ENCODE results near the gene DTNB.

DTNB gene

DNA sequence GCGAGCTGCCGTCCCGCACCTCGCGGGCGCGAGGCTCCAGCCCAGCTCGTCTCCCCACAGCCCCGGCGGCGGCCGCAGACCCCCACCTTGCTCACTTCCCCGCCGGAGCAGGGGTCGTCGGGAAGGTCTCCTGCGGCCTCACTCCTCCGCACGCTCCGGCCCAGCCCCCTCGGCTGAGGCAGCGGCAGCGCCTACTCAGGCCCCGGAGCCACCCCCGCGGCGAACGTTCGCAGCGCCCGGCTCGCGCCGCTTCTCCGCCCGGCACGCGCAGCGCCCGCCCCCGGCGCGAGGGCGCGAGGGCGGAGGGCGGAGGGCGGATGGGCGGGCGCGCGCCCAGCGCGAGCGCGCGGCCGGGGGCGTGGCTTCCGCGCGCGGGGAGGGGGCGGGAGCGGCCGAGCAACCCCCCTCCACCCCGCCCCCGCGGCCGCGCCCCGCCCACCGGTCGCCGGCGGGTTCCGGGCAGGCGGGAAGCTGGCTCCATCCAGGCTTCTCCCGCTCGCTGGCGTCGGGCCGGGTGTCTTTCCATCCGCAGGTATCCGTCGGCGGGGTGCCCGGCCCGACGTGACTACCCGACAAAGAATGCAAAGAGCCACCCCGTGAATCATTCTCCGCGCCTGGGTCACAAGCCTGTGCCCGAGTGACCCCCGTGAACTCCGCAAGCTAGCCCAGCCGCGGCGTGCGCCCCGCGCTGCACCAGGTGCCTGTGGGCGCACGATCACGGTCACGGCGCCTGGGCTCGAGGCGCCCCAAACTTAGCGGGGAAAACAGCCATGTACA lies at the start of gene DTNB:
DTNB (minus strand) TSS at position 278 of the 777 bp plus-strand sequence. CDS start 20,917 bp downstream, outside the sequence.
- Histone ChIP-seq H3K4me1 (ENCODE audit: control insufficient read depth in 5 of 5, insufficient read depth in 5 of 5, low read length in 5 of 5) (peaks cover 1 to 21% (median 13%) of the 10 kb centered on the region in 5 donors), H3K27ac (ENCODE audit: low read depth, low read length) (peak within 1 kb of the TSS; percentile 71), H3K9me3 (ENCODE audit: control insufficient read depth in 5 of 5, low read length in 5 of 5) (peaks cover 0 to 4% (median 0%) of the 10 kb centered on the region in 5 donors), H3K4me3 (ENCODE audit: low read depth in 1 of 5, low read length in 5 of 5) (peak within 1 kb of the TSS; percentile 71 to 87 (median 83)), H3K27me3 (ENCODE audit: control insufficient read depth in 5 of 5, insufficient read depth in 4 of 5, low read length in 5 of 5) (no peaks in the 10 kb centered on the region), H3K9ac (ENCODE audit: low read length in 5 of 5) (peak within 1 kb of the TSS in 4 of 5 donors; percentile 66 to 81 (median 69)), H3K36me3 (ENCODE audit: control insufficient read depth in 5 of 5, insufficient read depth in 5 of 5, low read length in 5 of 5) (no peaks in the 10 kb centered on the region)

- Histone ChIP-seq H3K27ac (ENCODE audit: low read depth, low read length) (no peak overlapping the region), H3K9ac (ENCODE audit: low read length in 5 of 5) (no peak overlapping the region), H3K4me3 (ENCODE audit: low read depth in 1 of 5, low read length in 5 of 5) (no peak overlapping the region), H3K9me3 (ENCODE audit: control insufficient read depth in 5 of 5, low read length in 5 of 5) (no peaks in the 10 kb centered on the region), H3K36me3 (ENCODE audit: control insufficient read depth in 5 of 5, insufficient read depth in 5 of 5, low read length in 5 of 5) (no peaks in the 10 kb centered on the region), H3K4me1 (ENCODE audit: control insufficient read depth in 5 of 5, insufficient read depth in 5 of 5, low read length in 5 of 5) (no peaks in the 10 kb centered on the region), H3K27me3 (ENCODE audit: control insufficient read depth in 5 of 5, insufficient read depth in 4 of 5, low read length in 5 of 5) (peaks cover 0 to 13% (median 9%) of the 10 kb centered on the region in 5 donors)
Measured at GRCh38 chr2:25722224-25722623, 48.8 kb upstream of the DTNB start.

DNA sequence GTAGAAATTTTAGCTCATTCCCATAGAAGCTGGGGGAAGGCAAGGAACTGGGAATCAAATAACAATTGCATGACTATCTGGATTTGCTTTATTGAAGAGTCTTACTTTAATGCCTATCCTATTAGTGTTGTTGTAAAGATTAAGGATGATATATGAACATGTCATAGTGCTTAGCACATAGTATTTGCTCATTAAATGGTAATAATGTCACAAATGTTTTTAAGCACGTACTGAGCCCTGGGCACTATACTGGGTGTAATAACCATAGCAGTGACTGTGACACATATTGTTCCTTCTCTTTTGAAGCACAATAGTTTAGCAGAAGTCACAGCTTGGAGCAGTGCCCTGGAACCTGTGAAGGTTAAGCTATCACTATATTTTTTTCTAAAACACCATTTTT lies 47.2 kb upstream of the DTNB start:
- Histone ChIP-seq H3K4me1 (ENCODE audit: control insufficient read depth in 5 of 5, insufficient read depth in 5 of 5, low read length in 5 of 5) (no peaks in the 10 kb centered on the region), H3K27ac (ENCODE audit: low read depth, low read length) (no peak overlapping the region), H3K36me3 (ENCODE audit: control insufficient read depth in 5 of 5, insufficient read depth in 5 of 5, low read length in 5 of 5) (no peaks in the 10 kb centered on the region), H3K9me3 (ENCODE audit: control insufficient read depth in 5 of 5, low read length in 5 of 5) (no peaks in the 10 kb centered on the region), H3K27me3 (ENCODE audit: control insufficient read depth in 5 of 5, insufficient read depth in 4 of 5, low read length in 5 of 5) (peaks cover 0 to 13% (median 9%) of the 10 kb centered on the region in 5 donors), H3K4me3 (ENCODE audit: low read depth in 1 of 5, low read length in 5 of 5) (no peak overlapping the region), H3K9ac (ENCODE audit: low read length in 5 of 5) (no peak overlapping the region)

DNA sequence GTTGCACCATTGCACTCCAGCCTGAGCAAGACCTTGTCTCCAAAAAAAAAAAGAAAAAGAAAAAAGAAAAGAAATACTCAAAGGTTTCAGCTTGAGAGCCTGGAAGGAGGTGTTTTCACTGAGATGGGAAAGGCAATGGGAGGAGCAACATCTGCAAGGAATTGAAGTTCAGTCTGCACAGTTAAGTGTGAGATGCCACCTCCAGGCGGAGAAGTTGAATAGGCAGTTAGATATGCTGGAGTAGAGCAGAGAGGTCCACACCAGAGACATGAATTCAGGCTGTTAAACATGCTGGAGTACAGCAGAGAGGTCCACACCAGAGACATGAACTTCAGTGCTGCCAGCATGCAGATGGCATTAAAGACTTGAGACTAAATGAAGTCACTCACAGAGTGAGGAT lies 41.4 kb upstream of the DTNB start:
- Histone ChIP-seq H3K27ac (ENCODE audit: low read depth, low read length) (no peak overlapping the region), H3K9ac (ENCODE audit: low read length in 5 of 5) (no peak overlapping the region), H3K36me3 (ENCODE audit: control insufficient read depth in 5 of 5, insufficient read depth in 5 of 5, low read length in 5 of 5) (no peaks in the 10 kb centered on the region), H3K4me1 (ENCODE audit: control insufficient read depth in 5 of 5, insufficient read depth in 5 of 5, low read length in 5 of 5) (peaks cover 0 to 6% (median 4%) of the 10 kb centered on the region in 5 donors), H3K4me3 (ENCODE audit: low read depth in 1 of 5, low read length in 5 of 5) (no peak overlapping the region), H3K27me3 (ENCODE audit: control insufficient read depth in 5 of 5, insufficient read depth in 4 of 5, low read length in 5 of 5) (peaks cover 0 to 4% (median 1%) of the 10 kb centered on the region in 5 donors), H3K9me3 (ENCODE audit: control insufficient read depth in 5 of 5, low read length in 5 of 5) (no peaks in the 10 kb centered on the region)

GRCh38 chr2:25712455-25712854 lies 39.1 kb upstream of the DTNB start:
- peaks cover 0 to 6% (median 4%) of the 10 kb centered on the region in 5 donors for H3K4me1 ChIP-seq (ENCODE audit: control insufficient read depth in 5 of 5, insufficient read depth in 5 of 5, low read length in 5 of 5)
- no peaks in the 10 kb centered on the region for H3K9me3 ChIP-seq (ENCODE audit: control insufficient read depth in 5 of 5, low read length in 5 of 5)
- peaks cover 0 to 6% (median 3%) of the 10 kb centered on the region in 5 donors for H3K27me3 ChIP-seq (ENCODE audit: control insufficient read depth in 5 of 5, insufficient read depth in 4 of 5, low read length in 5 of 5)
- no peak overlapping the region for H3K27ac ChIP-seq (ENCODE audit: low read depth, low read length)
- no peaks in the 10 kb centered on the region for H3K36me3 ChIP-seq (ENCODE audit: control insufficient read depth in 5 of 5, insufficient read depth in 5 of 5, low read length in 5 of 5)
- H3K4me3 ChIP-seq (ENCODE audit: low read depth in 1 of 5, low read length in 5 of 5) = no peak overlapping the region
- no peak overlapping the region for H3K9ac ChIP-seq (ENCODE audit: low read length in 5 of 5)

- Histone ChIP-seq H3K4me3 (ENCODE audit: low read depth in 1 of 5, low read length in 5 of 5) (peak overlapping the region in 2 of 5 donors; percentile 46 to 57), H3K36me3 (ENCODE audit: control insufficient read depth in 5 of 5, insufficient read depth in 5 of 5, low read length in 5 of 5) (no peaks in the 10 kb centered on the region), H3K9ac (ENCODE audit: low read length in 5 of 5) (peak overlapping the region in 1 of 5 donors; percentile 41)
Measured at GRCh38 chr2:25711675-25712354, 38.4 kb upstream of the DTNB start.

GRCh38 chr2:25710750-25711149 lies 37.4 kb upstream of the DTNB start:
- H3K27me3 ChIP-seq (ENCODE audit: control insufficient read depth in 5 of 5, insufficient read depth in 4 of 5, low read length in 5 of 5) = peaks cover 0 to 6% (median 3%) of the 10 kb centered on the region in 5 donors
- no peak overlapping the region for H3K9ac ChIP-seq (ENCODE audit: low read length in 5 of 5)
- H3K4me3 ChIP-seq (ENCODE audit: low read depth in 1 of 5, low read length in 5 of 5) = no peak overlapping the region
- H3K4me1 ChIP-seq (ENCODE audit: control insufficient read depth in 5 of 5, insufficient read depth in 5 of 5, low read length in 5 of 5) = peaks cover 0 to 6% (median 4%) of the 10 kb centered on the region in 5 donors
- H3K36me3 ChIP-seq (ENCODE audit: control insufficient read depth in 5 of 5, insufficient read depth in 5 of 5, low read length in 5 of 5) = no peaks in the 10 kb centered on the region
- no peaks in the 10 kb centered on the region for H3K9me3 ChIP-seq (ENCODE audit: control insufficient read depth in 5 of 5, low read length in 5 of 5)
- H3K27ac ChIP-seq (ENCODE audit: low read depth, low read length) = no peak overlapping the region

More at GRCh38 chr2:25711675-25712354, 38.4 kb upstream of the DTNB start:
- Histone ChIP-seq H3K4me1 (ENCODE audit: control insufficient read depth in 5 of 5, insufficient read depth in 5 of 5, low read length in 5 of 5) (peaks cover 0 to 6% (median 4%) of the 10 kb centered on the region in 5 donors), H3K9me3 (ENCODE audit: control insufficient read depth in 5 of 5, low read length in 5 of 5) (no peaks in the 10 kb centered on the region), H3K27ac (ENCODE audit: low read depth, low read length) (no peak overlapping the region), H3K27me3 (ENCODE audit: control insufficient read depth in 5 of 5, insufficient read depth in 4 of 5, low read length in 5 of 5) (peaks cover 0 to 6% (median 3%) of the 10 kb centered on the region in 5 donors)

- Histone ChIP-seq H3K9me3 (ENCODE audit: control insufficient read depth in 5 of 5, low read length in 5 of 5) (no peaks in the 10 kb centered on the region), H3K9ac (ENCODE audit: low read length in 5 of 5) (no peak overlapping the region), H3K4me3 (ENCODE audit: low read depth in 1 of 5, low read length in 5 of 5) (no peak overlapping the region), H3K27me3 (ENCODE audit: control insufficient read depth in 5 of 5, insufficient read depth in 4 of 5, low read length in 5 of 5) (peaks cover 0 to 6% (median 3%) of the 10 kb centered on the region in 5 donors), H3K4me1 (ENCODE audit: control insufficient read depth in 5 of 5, insufficient read depth in 5 of 5, low read length in 5 of 5) (peaks cover 0 to 6% (median 4%) of the 10 kb centered on the region in 5 donors), H3K36me3 (ENCODE audit: control insufficient read depth in 5 of 5, insufficient read depth in 5 of 5, low read length in 5 of 5) (no peaks in the 10 kb centered on the region), H3K27ac (ENCODE audit: low read depth, low read length) (no peak overlapping the region)
Measured at GRCh38 chr2:25709349-25709748, 36.0 kb upstream of the DTNB start.

- Histone ChIP-seq H3K9me3 (ENCODE audit: control insufficient read depth in 5 of 5, low read length in 5 of 5) (no peaks in the 10 kb centered on the region), H3K4me1 (ENCODE audit: control insufficient read depth in 5 of 5, insufficient read depth in 5 of 5, low read length in 5 of 5) (peaks cover 0 to 6% (median 4%) of the 10 kb centered on the region in 5 donors), H3K36me3 (ENCODE audit: control insufficient read depth in 5 of 5, insufficient read depth in 5 of 5, low read length in 5 of 5) (no peaks in the 10 kb centered on the region), H3K4me3 (ENCODE audit: low read depth in 1 of 5, low read length in 5 of 5) (no peak overlapping the region), H3K9ac (ENCODE audit: low read length in 5 of 5) (no peak overlapping the region), H3K27me3 (ENCODE audit: control insufficient read depth in 5 of 5, insufficient read depth in 4 of 5, low read length in 5 of 5) (peaks cover 0 to 6% (median 3%) of the 10 kb centered on the region in 5 donors), H3K27ac (ENCODE audit: low read depth, low read length) (no peak overlapping the region)
Measured at GRCh38 chr2:25707927-25708590, 34.7 kb upstream of the DTNB start.

All from subcutaneous abdominal adipose tissue (tissue), 5 donors.